Stimulated activated effector memory CD8-positive, alpha-beta T cell treated with anti-CD3 and anti-CD28 coated beads, Interleukin-12 subunit alpha, Interleukin-12 subunit beta, amount 100 ng/mL, for 72 hours (primary cell): ENCODE results near the gene KCNAB1.
"Not testable (repeated sequence)": the region's sequence is repeated elsewhere in the genome, so short reads cannot be mapped to it uniquely, and the experiment has no call there.

Experiments
- ATAC-seq: fragments of 150-1000 bp; cut with Tn5 transposase; 2 replicates; pipeline ENCODE4 v1.10.0; 2021
- DNase-seq, 2 donors: peaks; one replicate each; pipeline ENCODE4 v3.0.0; 2021 to 2022; ENCODE audit warnings: low spot score in 2 of 2
- H3K27ac Mint-ChIP-seq: one replicate; pipeline ENCODE4 v1.8.0; 2022; ENCODE audit warnings: mild to moderate bottlenecking, mixed read lengths
- H3K36me3 Mint-ChIP-seq: one replicate; pipeline ENCODE4 v1.8.0; 2022; ENCODE audit warnings: mild to moderate bottlenecking, mixed read lengths
- H3K4me1 Mint-ChIP-seq: one replicate; pipeline ENCODE4 v1.8.0; 2022; ENCODE audit warnings: mixed read lengths
- H3K4me3 Mint-ChIP-seq: one replicate; pipeline ENCODE4 v1.8.0; 2022; ENCODE audit warnings: mild to moderate bottlenecking, mixed read lengths
- H3K9me3 Mint-ChIP-seq: one replicate; pipeline ENCODE4 v1.8.0; 2022; ENCODE audit warnings: mixed read lengths

KCNAB1 gene

DNA sequence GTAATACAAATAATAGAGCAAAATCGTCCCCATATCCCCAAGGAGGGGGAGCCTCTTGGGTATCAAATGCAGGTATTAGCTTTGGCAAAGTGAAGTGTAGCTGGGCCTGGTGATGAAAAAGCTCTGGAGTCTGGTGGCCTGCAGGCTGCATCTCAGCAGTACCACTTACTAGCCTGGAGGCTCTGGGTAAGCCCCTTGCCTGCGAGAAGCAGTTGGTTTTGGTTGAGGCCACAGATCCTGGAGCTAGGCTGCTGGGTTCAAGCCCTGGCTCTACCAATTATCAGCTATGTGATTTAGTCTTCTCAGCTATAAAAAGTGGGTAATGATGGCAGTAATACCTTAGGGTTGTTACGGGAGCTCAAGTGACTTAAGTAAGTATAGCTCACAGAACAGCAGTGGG, 6.1 kb downstream of the KCNAB1 start:
- no peak overlapping the region for H3K27ac Mint-ChIP-seq
- no peaks in the 10 kb centered on the region for H3K9me3 Mint-ChIP-seq
- DNase-seq (no peak), ATAC-seq (no peak)
- H3K4me1 Mint-ChIP-seq = no peaks in the 10 kb centered on the region
- no peaks in the 10 kb centered on the region for H3K36me3 Mint-ChIP-seq
- H3K4me3 Mint-ChIP-seq = no peak overlapping the region

DNA sequence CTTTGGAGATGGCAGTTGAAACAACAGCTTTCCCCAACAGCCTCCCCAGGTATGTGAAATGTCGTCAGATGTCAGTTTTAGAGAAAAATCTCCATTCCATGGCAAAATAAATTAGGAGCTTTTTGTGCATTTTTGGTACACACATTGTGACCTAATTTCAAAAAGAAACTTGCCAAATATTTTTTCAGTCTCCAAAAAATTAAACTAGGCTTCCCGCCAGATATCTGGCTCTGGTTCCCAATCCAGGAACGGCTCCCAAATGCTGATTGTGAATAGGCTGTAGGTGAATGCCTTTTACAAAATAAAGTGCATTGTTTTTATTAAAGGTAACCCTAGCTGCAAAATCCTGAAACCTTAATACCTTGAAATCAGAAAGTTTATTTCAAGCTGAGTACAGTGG, 10.9 kb downstream of the KCNAB1 start:
- no peaks in the 10 kb centered on the region for H3K9me3 Mint-ChIP-seq
- ATAC-seq (no peak), DNase-seq (no peak)
- H3K27ac Mint-ChIP-seq = no peak overlapping the region
- no peak overlapping the region for H3K4me3 Mint-ChIP-seq
- no peaks in the 10 kb centered on the region for H3K36me3 Mint-ChIP-seq
- H3K4me1 Mint-ChIP-seq = no peaks in the 10 kb centered on the region

DNA sequence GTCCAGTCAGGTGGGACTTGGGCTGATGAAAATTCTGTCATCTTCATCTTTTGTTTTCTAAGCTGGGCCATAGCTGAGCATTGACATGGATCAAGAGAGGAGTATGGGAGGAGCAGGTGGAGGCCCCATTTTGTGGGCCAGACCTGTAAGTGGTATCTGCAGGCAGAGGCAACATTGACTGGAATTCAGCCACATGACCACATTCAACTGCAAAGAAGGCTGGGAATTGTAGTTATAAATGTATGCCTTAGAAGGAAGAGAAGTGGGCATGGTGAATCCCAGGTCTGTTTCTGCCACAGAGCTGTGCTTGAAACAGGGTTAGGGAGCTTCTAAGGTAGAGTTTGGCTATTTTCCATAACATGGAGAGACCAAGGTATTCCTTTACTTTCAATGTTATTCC, 11.4 kb downstream of the KCNAB1 start:
- H3K27ac Mint-ChIP-seq = no peak overlapping the region
- no peak for ATAC-seq

DNA sequence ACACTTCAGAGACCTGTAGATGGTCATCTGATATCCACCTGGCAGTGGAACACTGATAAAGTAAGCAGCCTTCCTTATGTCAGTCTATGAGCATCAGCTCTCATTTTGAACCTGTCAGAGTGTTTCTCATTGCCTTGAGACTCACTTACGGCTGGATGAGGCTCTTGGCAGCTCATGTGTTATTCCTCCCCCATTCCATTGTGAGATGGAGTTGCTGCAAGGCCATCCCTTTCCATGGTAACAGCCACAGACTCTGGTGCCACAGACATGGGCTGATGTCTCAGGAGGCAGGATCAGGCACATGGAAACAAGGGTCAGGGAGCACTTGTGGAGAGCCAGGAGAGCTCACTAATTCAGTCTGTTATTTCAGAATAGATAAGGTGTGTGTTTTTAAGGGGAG, 11.9 kb downstream of the KCNAB1 start:
- H3K4me3 Mint-ChIP-seq = no peak overlapping the region
- H3K27ac Mint-ChIP-seq = no peak overlapping the region

More for the DNA sequence above, 11.4 kb downstream of the KCNAB1 start:
- no peak for DNase-seq
- Mint-ChIP-seq H3K9me3 (no peaks in the 10 kb centered on the region), H3K36me3 (no peaks in the 10 kb centered on the region), H3K4me1 (peaks cover 5% of the 10 kb centered on the region), H3K4me3 (no peak overlapping the region)

GRCh38 chr3:156133076-156133475, 12.7 kb downstream of the KCNAB1 start:
- H3K9me3 Mint-ChIP-seq = no peaks in the 10 kb centered on the region
- DNase-seq = no peak
- ATAC-seq = no peak
- H3K27ac Mint-ChIP-seq = no peak overlapping the region
- no peaks in the 10 kb centered on the region for H3K36me3 Mint-ChIP-seq
- H3K4me1 Mint-ChIP-seq = peaks cover 6% of the 10 kb centered on the region
- no peak overlapping the region for H3K4me3 Mint-ChIP-seq

More for the DNA sequence above, 11.9 kb downstream of the KCNAB1 start:
- no peak for DNase-seq
- H3K4me1 Mint-ChIP-seq = peaks cover 6% of the 10 kb centered on the region
- H3K9me3 Mint-ChIP-seq = no peaks in the 10 kb centered on the region
- no peak for ATAC-seq
- no peaks in the 10 kb centered on the region for H3K36me3 Mint-ChIP-seq

- Mint-ChIP-seq H3K36me3 (no peaks in the 10 kb centered on the region), H3K4me3 (no peak overlapping the region), H3K27ac (no peak overlapping the region), H3K9me3 (no peaks in the 10 kb centered on the region), H3K4me1 (peaks cover 6% of the 10 kb centered on the region)
- peak; percentile 91 for ATAC-seq
- no peak for DNase-seq
Observed at GRCh38 chr3:156135921-156136638, 15.7 kb downstream of the KCNAB1 start.

GRCh38 chr3:156137397-156137796, 17.0 kb downstream of the KCNAB1 start:
- H3K36me3 Mint-ChIP-seq, DNase-seq, ATAC-seq, H3K27ac Mint-ChIP-seq, H3K4me1 Mint-ChIP-seq, H3K9me3 Mint-ChIP-seq, H3K4me3 Mint-ChIP-seq: not testable (repeated sequence)

DNA sequence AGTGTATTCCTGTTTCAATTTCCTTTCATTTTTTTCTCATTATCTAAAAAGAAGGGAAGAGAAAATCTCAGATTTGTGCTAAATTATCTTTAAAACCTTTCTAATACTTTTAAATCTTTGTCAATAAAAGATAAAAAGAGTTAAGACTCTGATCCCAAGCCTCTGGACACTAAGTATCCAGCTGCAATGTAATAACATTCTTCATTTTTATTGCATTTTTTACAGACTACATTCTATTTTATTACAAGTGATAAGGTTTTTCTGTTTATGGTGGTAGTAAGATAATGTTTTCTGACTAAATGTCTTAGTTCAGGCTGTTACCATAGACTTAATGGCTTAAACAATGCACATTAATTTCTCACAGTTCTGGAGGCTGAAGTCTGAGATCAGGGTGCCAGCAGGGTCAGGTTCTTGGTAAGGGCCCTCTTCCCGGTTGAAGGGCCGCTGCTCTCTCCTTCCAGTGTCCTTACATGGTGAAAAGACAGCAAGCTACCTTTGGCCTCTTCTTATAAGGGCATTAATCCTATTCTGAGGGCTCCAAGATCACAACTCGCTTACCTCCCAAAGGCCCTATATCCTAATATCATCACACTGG, 19.7 kb downstream of the KCNAB1 start:
- no peak for ATAC-seq
- Mint-ChIP-seq H3K36me3 (no peaks in the 10 kb centered on the region), H3K27ac (no peak overlapping the region), H3K4me3 (no peak overlapping the region), H3K9me3 (no peaks in the 10 kb centered on the region), H3K4me1 (peaks cover 6% of the 10 kb centered on the region)
- DNase-seq = no peak

- Mint-ChIP-seq H3K4me1 (no peaks in the 10 kb centered on the region), H3K4me3 (no peak overlapping the region)
Observed at GRCh38 chr3:156142702-156143101, 22.3 kb downstream of the KCNAB1 start.

GRCh38 chr3:156143136-156143535, 22.8 kb downstream of the KCNAB1 start:
- H3K9me3 Mint-ChIP-seq = no peaks in the 10 kb centered on the region
- no peak overlapping the region for H3K27ac Mint-ChIP-seq
- H3K36me3 Mint-ChIP-seq = no peaks in the 10 kb centered on the region
- ATAC-seq (no peak), DNase-seq (no peak)
- no peaks in the 10 kb centered on the region for H3K4me1 Mint-ChIP-seq
- no peak overlapping the region for H3K4me3 Mint-ChIP-seq

More at GRCh38 chr3:156142702-156143101, 22.3 kb downstream of the KCNAB1 start:
- ATAC-seq (no peak), DNase-seq (no peak)
- no peaks in the 10 kb centered on the region for H3K9me3 Mint-ChIP-seq
- H3K36me3 Mint-ChIP-seq = no peaks in the 10 kb centered on the region
- no peak overlapping the region for H3K27ac Mint-ChIP-seq

- ATAC-seq (no peak), DNase-seq (no peak)
- no peaks in the 10 kb centered on the region for H3K9me3 Mint-ChIP-seq
- H3K36me3 Mint-ChIP-seq = no peaks in the 10 kb centered on the region
- peaks cover 2% of the 10 kb centered on the region for H3K4me1 Mint-ChIP-seq
- no peak overlapping the region for H3K27ac Mint-ChIP-seq
- H3K4me3 Mint-ChIP-seq = no peak overlapping the region
Observed at GRCh38 chr3:156144060-156144459, 23.7 kb downstream of the KCNAB1 start.

GRCh38 chr3:156145866-156146265, 25.5 kb downstream of the KCNAB1 start:
- DNase-seq (no peak), ATAC-seq (no peak)
- no peak overlapping the region for H3K4me3 Mint-ChIP-seq
- H3K36me3 Mint-ChIP-seq = no peaks in the 10 kb centered on the region
- H3K9me3 Mint-ChIP-seq = no peaks in the 10 kb centered on the region
- peaks cover 16% of the 10 kb centered on the region for H3K4me1 Mint-ChIP-seq
- H3K27ac Mint-ChIP-seq = no peak overlapping the region

- no peak overlapping the region for H3K4me3 Mint-ChIP-seq
Observed at GRCh38 chr3:156148345-156148945, 28.1 kb downstream of the KCNAB1 start.

GRCh38 chr3:156148946-156149381, 28.6 kb downstream of the KCNAB1 start:
- Mint-ChIP-seq H3K27ac (peak overlapping the region; percentile 30), H3K36me3 (no peaks in the 10 kb centered on the region)

More at GRCh38 chr3:156148345-156148945, 28.1 kb downstream of the KCNAB1 start:
- H3K4me1 Mint-ChIP-seq = peaks cover 16% of the 10 kb centered on the region
- DNase-seq = no peak
- H3K27ac Mint-ChIP-seq = peak overlapping the region; percentile 30
- H3K36me3 Mint-ChIP-seq = no peaks in the 10 kb centered on the region
- no peaks in the 10 kb centered on the region for H3K9me3 Mint-ChIP-seq
- no peak for ATAC-seq

GRCh38 chr3:156149876-156150275, 29.5 kb downstream of the KCNAB1 start:
- Mint-ChIP-seq H3K27ac (peak overlapping the region; percentile 63), H3K4me3 (peak overlapping the region; percentile 17)

More at GRCh38 chr3:156148946-156149381, 28.6 kb downstream of the KCNAB1 start:
- no peak for DNase-seq
- no peak for ATAC-seq
- Mint-ChIP-seq H3K4me1 (peaks cover 16% of the 10 kb centered on the region), H3K4me3 (no peak overlapping the region), H3K9me3 (no peaks in the 10 kb centered on the region)

More at GRCh38 chr3:156149876-156150275, 29.5 kb downstream of the KCNAB1 start:
- peak; percentile 80 for ATAC-seq
- peaks cover 16% of the 10 kb centered on the region for H3K4me1 Mint-ChIP-seq
- DNase-seq = no peak
- H3K9me3 Mint-ChIP-seq = no peaks in the 10 kb centered on the region
- H3K36me3 Mint-ChIP-seq = no peaks in the 10 kb centered on the region
